B cell (primary cell): ENCODE measurements around the gene MIX23. TPM values are rescaled to one million over a fixed set of nuclear protein-coding genes. Genes with fewer than 3 reads are reported as not detected.

ENCODE experiments used
- ATAC-seq: fragments of 200-7000 bp; cut with Tn5 transposase; one replicate; pipeline ENCODE4 v1.10.0; 2021; ENCODE audit warnings: low read depth, mild to moderate bottlenecking, moderate number of reproducible peaks, moderate library complexity
- CTCF ChIA-PET: fragments of 350-600 bp; sonication (Branson Sonifier 250); formaldehyde crosslinking; loops from one replicate; lab custom pipeline; 2021; ENCODE audit warnings: antibody characterized with exemption, inconsistent platforms; lab: Charles Lee
- POLR2A ChIA-PET: fragments of 350-600 bp; sonication (Branson Sonifier 250); formaldehyde crosslinking; loops from one replicate; lab custom pipeline; 2021; ENCODE audit warnings: antibody characterized with exemption; lab: Charles Lee
- DNase-seq: peaks from one replicate; pipeline ENCODE4 v3.0.0; 2013
- H2AFZ ChIP-seq: 2 replicates; pipeline ENCODE4 v1.6.1; 2012; ENCODE audit warnings: mild to moderate bottlenecking, low read depth, low read length; ENCODE audit not compliant: insufficient read depth, poor library complexity, severe bottlenecking
- H3K27ac ChIP-seq, 2 donors: 1 replicate in 1 of 2; 2 replicates in 1 of 2; pipeline ENCODE4 v1.5.1; 2012 to 2013; ENCODE audit warnings: low read length in 2 of 2, mild to moderate bottlenecking in 2 of 2, moderate library complexity in 1 of 2
- H3K27me3 ChIP-seq, 4 experiments: fragments of 200-600 bp in 1 of 4; sonication (generic) in 1 of 4; replicated peaks in 1 of 4; 1 replicate in 2 of 4; 2 replicates in 2 of 4; pipeline versions ENCODE4 v1.6.1 to v1.7.0; 2013 to 2016; ENCODE audit warnings: low read length in 3 of 4, mild to moderate bottlenecking in 2 of 4, mixed read lengths in 1 of 4, moderate library complexity in 1 of 4; ENCODE audit not compliant: insufficient read depth in 4 of 4, control insufficient read depth in 3 of 4; ENCODE audit errors: control extremely low read depth in 1 of 4
- H3K36me3 ChIP-seq, 2 experiments: replicated peaks in 1 of 2; 1 replicate in 1 of 2; 2 replicates in 1 of 2; pipeline versions ENCODE4 v1.6.1 to v1.7.1; 2013; ENCODE audit warnings: low read length in 1 of 2; ENCODE audit not compliant: insufficient read depth in 2 of 2, control insufficient read depth in 1 of 2; ENCODE audit errors: control extremely low read depth in 1 of 2, extremely low read depth in 1 of 2
- H3K4me1 ChIP-seq, 2 donors: fragments of 200-600 bp in 1 of 2; sonication (generic) in 1 of 2; 1 replicate in 1 of 2; 2 replicates in 1 of 2; pipeline versions ENCODE4 v1.5.1 to v1.6.1; 2013 to 2017; ENCODE audit warnings: low read length in 2 of 2; ENCODE audit not compliant: control insufficient read depth in 2 of 2, insufficient read depth in 2 of 2
- H3K4me2 ChIP-seq: replicated peaks from 2 replicates; pipeline ENCODE3; 2012; ENCODE audit warnings: mild to moderate bottlenecking, low read depth, low read length; ENCODE audit not compliant: poor library complexity, severe bottlenecking
- H3K4me3 ChIP-seq, 5 experiments: fragments of 200-600 bp in 1 of 5; sonication (generic) in 1 of 5; 1 replicate in 3 of 5; 2 replicates in 2 of 5; pipeline versions ENCODE4 v1.5.1 to v1.7.0; 2011 to 2016; ENCODE audit warnings: low read length in 4 of 5, mild to moderate bottlenecking in 4 of 5, low read depth in 2 of 5, control low read depth in 1 of 5, moderate library complexity in 1 of 5; ENCODE audit not compliant: insufficient read depth in 1 of 5; ENCODE audit errors: control extremely low read depth in 1 of 5, extremely low read depth in 1 of 5
- H3K79me2 ChIP-seq: fragments of 200-600 bp; sonication (generic); one replicate; pipeline ENCODE4 v1.6.0; 2016; ENCODE audit warnings: low read length; ENCODE audit not compliant: control insufficient read depth, insufficient read depth
- H3K9ac ChIP-seq: fragments of 200-600 bp; sonication (generic); 2 replicates; pipeline ENCODE4 v1.6.1; 2017; ENCODE audit warnings: mild to moderate bottlenecking, low read length, moderate library complexity
- H3K9me3 ChIP-seq, 3 donors: one replicate each; pipeline versions ENCODE4 v1.6.1 to v1.7.1; 2013; ENCODE audit warnings: low read length in 2 of 3; ENCODE audit not compliant: control insufficient read depth in 2 of 3, insufficient read depth in 1 of 3; ENCODE audit errors: control extremely low read depth in 1 of 3
- H4K20me1 ChIP-seq: 2 replicates; pipeline ENCODE4 v1.6.0; 2012; ENCODE audit warnings: mild to moderate bottlenecking, low read length; ENCODE audit not compliant: insufficient read depth, control insufficient read depth, poor library complexity, severe bottlenecking
- H3K27ac Mint-ChIP-seq: one replicate; pipeline ENCODE4 v1.8.0; 2021; ENCODE audit warnings: mixed read lengths
- H3K27me3 Mint-ChIP-seq: one replicate; pipeline ENCODE4 v1.8.0; 2021; ENCODE audit warnings: mixed read lengths
- H3K4me1 Mint-ChIP-seq: one replicate; pipeline ENCODE4 v1.8.0; 2021; ENCODE audit warnings: mixed read lengths
- H3K4me3 Mint-ChIP-seq: one replicate; pipeline ENCODE4 v1.8.0; 2021; ENCODE audit warnings: mixed read lengths
- H3K9me3 Mint-ChIP-seq: one replicate; pipeline ENCODE4 v1.8.0; 2022; ENCODE audit warnings: mixed read lengths; ENCODE audit not compliant: insufficient read depth
- EZH2 ChIP-seq: IDR thresholded peaks from 2 replicates; pipeline ENCODE4 v1.6.1; 2012; ENCODE audit warnings: borderline replicate concordance, low read depth, mild to moderate bottlenecking, moderate library complexity, low read length; ENCODE audit not compliant: insufficient read depth, poor library complexity, severe bottlenecking
- WGBS: methylation state at CpG from one replicate; pipeline ENCODE4 v1.1.5; 2013; ENCODE audit warnings: missing lambda C conversion rate; ENCODE audit not compliant: insufficient coverage; 5-methylcytosine and 5-hydroxymethylcytosine counted together
- intact Hi-C: fragments of 100-400 bp; cut with micrococcal nuclease; formaldehyde crosslinking; loops from one replicate; pipeline ENCODE4 v1.10.0; 2022
- polyA plus RNA-seq: library from polyadenylated mRNA; depleted of rRNA; stranded (reverse); fragments of >200 nt; gene quantifications from 2 replicates; pipeline ENCODE4 v1.2.3, GENCODE V29; 2012
- total RNA-seq, 2 donors: library from RNA; stranded (reverse); fragments of 120-200 nt in 1 of 2; gene quantifications; 1 replicate in 1 of 2; 2 replicates in 1 of 2; pipeline versions ENCODE4 v1.2.3 to v1.2.4, GENCODE V29; 2013 to 2022
- TF ChIP-seq, protein P1 (sequence below): fragments of 200-600 bp; IDR thresholded peaks from one replicate; pipeline ENCODE4 v1.8.0; 2022; ENCODE audit warnings: antibody characterized with exemption, mild to moderate bottlenecking

MIX23 gene
- total and polyA plus RNA-seq, 2 donors (not counting 1 experiment from before 2014, with no cell fraction given): 9.2 to 33.1 TPM

DNA sequence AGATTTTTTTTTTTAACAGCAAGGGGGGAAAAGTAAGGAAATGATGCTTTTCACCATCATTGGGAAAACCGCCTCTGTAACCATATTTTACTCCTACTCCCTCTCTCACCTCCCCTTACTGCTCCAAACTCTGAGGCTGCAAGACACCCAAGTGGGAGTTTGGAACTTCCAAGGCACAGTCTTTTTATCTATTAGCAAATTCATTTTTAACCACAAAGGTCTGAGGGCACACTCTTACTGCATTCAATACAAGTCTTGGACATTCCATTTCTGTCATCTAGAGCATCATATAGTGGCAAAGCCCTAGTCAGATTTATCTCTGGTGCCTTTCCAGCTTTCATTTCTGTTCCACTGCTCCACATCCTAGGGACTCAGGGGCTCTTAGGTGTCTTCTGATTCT, 14.2 kb upstream of the MIX23 start:
- no peaks in the 10 kb centered on the region for H3K4me1 ChIP-seq
- intact Hi-C loops: loop anchor here (10.0 kb wide), 1 partner anchor 58 kb away; no protein-coding TSS in a partner anchor
- peaks cover 17% of the 10 kb centered on the region for H3K79me2 ChIP-seq
- H3K36me3 ChIP-seq: no peaks in the 10 kb centered on the region
- H3K27ac ChIP-seq: no peak overlapping the region
- no peak overlapping the region for H3K9ac ChIP-seq
- ChIA-PET POLR2A (no interaction called here), CTCF (no interaction called here)
- H2AFZ ChIP-seq: no peak overlapping the region
- H3K9me3 ChIP-seq: no peaks in the 10 kb centered on the region
- H3K27me3 ChIP-seq: no peaks in the 10 kb centered on the region
- Mint-ChIP-seq H3K9me3 (no peaks in the 10 kb centered on the region), H3K4me3 (no peak overlapping the region), H3K4me1 (peaks cover 3% of the 10 kb centered on the region), H3K27me3 (no peaks in the 10 kb centered on the region), H3K27ac (no peak overlapping the region)
- WGBS: 67% methylated on average over 1 of the region's 1 CpG
- no peaks in the 10 kb centered on the region for H4K20me1 ChIP-seq
- TF ChIP-seq, protein P1, sequence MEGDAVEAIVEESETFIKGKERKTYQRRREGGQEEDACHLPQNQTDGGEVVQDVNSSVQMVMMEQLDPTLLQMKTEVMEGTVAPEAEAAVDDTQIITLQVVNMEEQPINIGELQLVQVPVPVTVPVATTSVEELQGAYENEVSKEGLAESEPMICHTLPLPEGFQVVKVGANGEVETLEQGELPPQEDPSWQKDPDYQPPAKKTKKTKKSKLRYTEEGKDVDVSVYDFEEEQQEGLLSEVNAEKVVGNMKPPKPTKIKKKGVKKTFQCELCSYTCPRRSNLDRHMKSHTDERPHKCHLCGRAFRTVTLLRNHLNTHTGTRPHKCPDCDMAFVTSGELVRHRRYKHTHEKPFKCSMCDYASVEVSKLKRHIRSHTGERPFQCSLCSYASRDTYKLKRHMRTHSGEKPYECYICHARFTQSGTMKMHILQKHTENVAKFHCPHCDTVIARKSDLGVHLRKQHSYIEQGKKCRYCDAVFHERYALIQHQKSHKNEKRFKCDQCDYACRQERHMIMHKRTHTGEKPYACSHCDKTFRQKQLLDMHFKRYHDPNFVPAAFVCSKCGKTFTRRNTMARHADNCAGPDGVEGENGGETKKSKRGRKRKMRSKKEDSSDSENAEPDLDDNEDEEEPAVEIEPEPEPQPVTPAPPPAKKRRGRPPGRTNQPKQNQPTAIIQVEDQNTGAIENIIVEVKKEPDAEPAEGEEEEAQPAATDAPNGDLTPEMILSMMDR: no peak
- no peak for TF ChIP-seq EZH2
- no peak overlapping the region for H3K4me2 ChIP-seq
- DNase-seq: no peak
- H3K4me3 ChIP-seq: no peak overlapping the region
- ATAC-seq: no peak

DNA sequence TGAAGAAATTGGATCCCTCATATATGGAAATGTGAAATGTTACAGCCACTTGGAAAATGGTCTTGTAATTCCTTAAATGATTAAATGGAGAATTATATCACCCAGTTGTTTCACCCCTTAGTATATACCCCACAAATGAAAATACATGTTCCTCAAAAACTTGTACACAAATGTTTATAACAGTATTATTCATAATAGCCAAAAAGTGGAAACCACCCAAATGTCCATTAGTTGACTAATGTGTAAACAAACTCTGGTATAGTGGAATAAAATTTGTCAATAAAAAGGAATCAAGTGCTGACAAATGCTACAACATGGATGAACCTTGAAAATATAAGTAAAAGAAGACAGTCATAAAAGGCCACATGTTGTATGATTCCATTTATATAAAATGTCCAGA, 13.5 kb upstream of the MIX23 start:
- no peak overlapping the region for H3K27ac ChIP-seq
- H3K4me1 ChIP-seq: no peaks in the 10 kb centered on the region
- ATAC-seq: no peak
- intact Hi-C loops: loop anchor here (10.0 kb wide), 1 partner anchor 58 kb away; no protein-coding TSS in a partner anchor
- no peaks in the 10 kb centered on the region for H4K20me1 ChIP-seq
- no peak overlapping the region for H3K9ac ChIP-seq
- Mint-ChIP-seq H3K27me3 (no peaks in the 10 kb centered on the region), H3K4me3 (no peak overlapping the region), H3K4me1 (peaks cover 3% of the 10 kb centered on the region), H3K27ac (no peak overlapping the region), H3K9me3 (no peaks in the 10 kb centered on the region)
- DNase-seq: no peak
- no peak overlapping the region for H3K4me3 ChIP-seq
- no peak for TF ChIP-seq EZH2
- TF ChIP-seq, protein P1: no peak
- no peaks in the 10 kb centered on the region for H3K27me3 ChIP-seq
- H3K4me2 ChIP-seq: no peak overlapping the region
- ChIA-PET CTCF (no interaction called here), POLR2A (no interaction called here)
- H2AFZ ChIP-seq: no peak overlapping the region
- no peaks in the 10 kb centered on the region for H3K36me3 ChIP-seq
- H3K9me3 ChIP-seq: no peaks in the 10 kb centered on the region
- H3K79me2 ChIP-seq: peaks cover 17% of the 10 kb centered on the region
